ENCODE results near the gene RNF213.
"Not testable (repeated sequence)": the region's sequence is repeated elsewhere in the genome, so short reads cannot be mapped to it uniquely, and the experiment has no call there.

The RNF213 gene

GRCh38 chr17:80274331-80274730, 13.7 kb downstream of the RNF213 start:
- no peak for DNase-seq

GRCh38 chr17:80274871-80275449, 14.3 kb downstream of the RNF213 start:
- DNase-seq, result no peak

GRCh38 chr17:80275857-80276256, 15.2 kb downstream of the RNF213 start:
- DNase-seq, result not testable (repeated sequence)

GRCh38 chr17:80277751-80278671, 17.4 kb downstream of the RNF213 start:
- DNase-seq, result no peak

- DNase-seq, result no peak
These were observed 19.2 kb downstream of the RNF213 start for GRCh38 chr17:80279895-80280294.

GRCh38 chr17:80281516-80281915, 20.9 kb downstream of the RNF213 start:
- DNase-seq, result no peak

DNA sequence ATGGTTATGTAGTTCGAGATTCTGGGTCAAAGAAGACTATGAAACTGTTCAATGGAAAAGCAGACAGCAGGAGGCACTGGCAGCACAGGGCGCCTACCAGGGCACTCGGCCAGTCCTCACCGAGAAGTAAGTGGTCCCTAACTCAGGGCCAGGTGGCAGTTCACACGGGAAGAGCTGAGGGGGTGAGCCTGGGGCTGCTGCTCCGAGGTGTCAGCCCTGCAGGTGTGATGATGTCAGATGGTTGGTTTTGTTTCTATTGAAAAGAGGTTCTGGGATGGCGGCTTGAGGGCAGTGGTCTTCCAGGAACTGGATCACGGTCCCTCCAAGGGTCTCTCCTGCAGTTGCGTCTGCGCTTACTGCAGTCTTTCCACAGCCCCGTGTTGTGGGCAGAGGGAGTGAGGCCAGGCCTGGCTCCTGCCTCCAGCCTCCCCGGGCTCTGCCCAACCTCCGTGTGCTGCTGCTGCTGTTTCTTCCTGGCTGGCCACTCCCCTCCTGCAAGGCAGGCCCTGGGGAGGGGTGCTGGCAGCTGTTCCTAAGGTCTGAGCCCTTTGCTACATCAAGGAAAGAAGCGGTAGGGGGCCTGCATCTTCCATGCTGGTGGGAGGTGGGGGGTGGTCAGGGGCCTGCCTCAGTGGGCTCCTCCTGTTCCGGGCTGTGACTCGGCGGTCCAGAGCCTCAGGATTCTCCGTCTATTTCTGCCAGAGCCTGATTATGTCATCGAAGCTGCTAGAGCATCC, 22.6 kb downstream of the RNF213 start:
- DNase-seq, result no peak

- DNase-seq, result no peak
These were observed 24.0 kb downstream of the RNF213 start for GRCh38 chr17:80284631-80285030.

- no peak for DNase-seq
These were observed 24.7 kb downstream of the RNF213 start for GRCh38 chr17:80285237-80285920.

DNA sequence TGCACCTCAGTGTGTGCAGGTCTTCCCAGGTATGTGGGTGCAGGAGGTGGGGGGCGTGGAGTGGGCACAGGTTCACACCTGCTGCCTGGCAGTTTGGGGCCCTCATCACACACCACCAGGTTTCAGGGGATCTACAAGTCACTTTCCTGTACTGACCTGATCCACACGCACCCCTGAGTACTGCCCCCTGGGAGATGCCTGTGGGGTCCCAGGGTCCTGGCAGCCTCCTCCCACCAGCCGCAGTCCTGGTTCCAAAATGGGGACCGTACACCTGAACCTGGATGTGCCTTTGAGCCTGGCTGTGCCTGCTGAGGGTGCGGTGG, 25.9 kb downstream of the RNF213 start:
- no peak for DNase-seq

DNA sequence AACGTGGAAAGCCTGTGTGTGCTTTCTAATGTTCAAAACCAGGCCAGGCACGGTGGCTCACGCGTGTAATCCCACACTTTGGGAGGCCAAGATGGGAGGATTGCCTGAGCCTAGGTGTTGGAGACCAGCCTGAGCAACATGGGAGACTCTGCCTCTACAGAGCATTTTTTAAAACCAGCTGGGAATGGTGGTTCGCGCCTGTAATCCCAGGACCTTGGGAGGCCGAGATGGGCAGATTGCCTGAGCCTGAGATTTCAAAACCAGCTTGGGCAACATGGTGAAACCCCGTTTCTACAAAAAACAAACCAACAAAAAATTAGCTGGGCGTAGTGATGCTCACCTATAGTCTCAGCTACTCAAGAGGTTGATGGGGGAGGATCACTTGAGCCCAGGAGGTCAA, 26.4 kb downstream of the RNF213 start:
- DNase-seq, result no peak

- DNase-seq, result no peak
These were observed 27.3 kb downstream of the RNF213 start for GRCh38 chr17:80287806-80288567.

GRCh38 chr17:80289616-80290015, 29.0 kb downstream of the RNF213 start:
- DNase-seq, result no peak

DNA sequence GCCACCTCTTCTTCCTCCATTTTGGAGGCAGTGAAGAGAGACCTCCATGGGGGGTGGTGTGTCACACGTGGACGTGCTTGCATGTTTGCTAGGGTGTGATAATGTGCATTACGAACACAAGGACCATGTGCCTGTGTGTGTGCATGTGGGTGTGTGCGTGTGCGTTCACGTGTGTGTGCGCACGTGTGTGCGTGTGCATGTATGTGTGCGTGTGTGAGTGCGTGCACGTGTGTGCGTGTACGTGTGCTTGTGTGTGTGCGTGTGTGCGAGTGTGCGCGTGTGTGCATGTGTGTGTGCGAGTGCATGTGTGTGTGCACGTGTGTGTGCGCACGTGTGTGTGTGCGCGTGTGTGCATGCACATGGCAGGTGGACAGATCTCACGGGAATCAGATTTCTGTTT, 29.5 kb downstream of the RNF213 start:
- DNase-seq, result no peak

GRCh38 chr17:80291260-80291659, 30.6 kb downstream of the RNF213 start:
- no peak for DNase-seq

- no peak for DNase-seq
These were observed 31.2 kb downstream of the RNF213 start for GRCh38 chr17:80291691-80292487.

GRCh38 chr17:80292521-80292971, 31.9 kb downstream of the RNF213 start:
- no peak for DNase-seq

DNA sequence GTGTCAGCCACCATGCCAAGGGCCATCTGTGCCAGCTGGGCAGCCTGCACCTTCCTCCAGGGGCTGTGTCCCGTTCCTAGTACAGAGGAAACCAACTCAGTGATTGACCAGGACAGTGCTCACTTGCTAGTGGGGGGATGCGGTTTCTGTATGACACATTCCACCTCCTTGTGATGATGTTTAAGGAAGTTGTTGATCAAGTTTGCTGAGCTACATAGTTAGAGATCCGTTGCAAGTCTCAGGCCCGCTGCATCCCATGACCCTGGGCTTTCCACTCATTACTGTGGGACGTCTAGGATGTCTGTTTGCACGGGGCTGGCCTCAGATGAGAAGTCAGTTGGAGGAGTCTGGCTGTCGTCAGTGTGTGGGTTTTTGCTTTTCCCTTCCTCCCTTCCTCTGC, 33.6 kb downstream of the RNF213 start:
- no peak for DNase-seq

DNA sequence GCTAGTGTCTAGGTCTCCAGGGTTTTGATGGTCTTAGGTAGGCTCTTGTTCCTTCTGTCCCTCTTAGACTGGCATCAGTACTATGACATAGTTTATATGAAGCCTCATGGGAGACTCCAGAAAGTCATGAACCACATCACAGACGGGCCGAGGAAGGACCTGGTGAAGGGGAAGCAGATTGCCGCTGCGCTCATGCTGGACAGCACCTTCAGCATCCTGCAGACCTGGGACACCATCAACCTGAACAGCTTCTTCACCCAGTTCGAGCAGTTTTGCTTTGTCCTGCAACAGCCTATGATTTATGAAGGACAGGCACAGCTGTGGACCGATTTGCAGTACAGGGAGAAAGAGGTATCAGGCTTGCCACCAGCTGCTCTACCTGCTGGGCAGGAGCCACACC, 34.0 kb downstream of the RNF213 start:
- DNase-seq, result no peak

GRCh38 chr17:80295146-80295545, 34.5 kb downstream of the RNF213 start:
- DNase-seq, result no peak

GRCh38 chr17:80295559-80295958, 34.9 kb downstream of the RNF213 start:
- no peak for DNase-seq

- no peak for DNase-seq
These were observed 35.6 kb downstream of the RNF213 start for GRCh38 chr17:80296221-80296620.

Data from NCI-H748 treated with DMSO at 0.1 percent for 48 hours (cell line).